HT1080 (cell line): ENCODE data around the gene FOXF1. TPM values are rescaled to one million over a fixed set of nuclear protein-coding genes. Genes with fewer than 3 reads are reported as not detected.

Experiments used
- DNase-seq: peaks from one replicate; pipeline ENCODE4 v3.0.0-alpha.2; 2015; ENCODE audit warnings: low read depth
- total RNA-seq: library from RNA; depleted of rRNA; stranded (reverse); fragments of >200 nt; shearing (Covaris generic); gene quantifications from 2 replicates; pipeline ENCODE4 v1.2.3, GENCODE V29; 2014

The FOXF1 gene
- total RNA-seq, 1 experiment from 2014 or later = 0.10 TPM

DNA sequence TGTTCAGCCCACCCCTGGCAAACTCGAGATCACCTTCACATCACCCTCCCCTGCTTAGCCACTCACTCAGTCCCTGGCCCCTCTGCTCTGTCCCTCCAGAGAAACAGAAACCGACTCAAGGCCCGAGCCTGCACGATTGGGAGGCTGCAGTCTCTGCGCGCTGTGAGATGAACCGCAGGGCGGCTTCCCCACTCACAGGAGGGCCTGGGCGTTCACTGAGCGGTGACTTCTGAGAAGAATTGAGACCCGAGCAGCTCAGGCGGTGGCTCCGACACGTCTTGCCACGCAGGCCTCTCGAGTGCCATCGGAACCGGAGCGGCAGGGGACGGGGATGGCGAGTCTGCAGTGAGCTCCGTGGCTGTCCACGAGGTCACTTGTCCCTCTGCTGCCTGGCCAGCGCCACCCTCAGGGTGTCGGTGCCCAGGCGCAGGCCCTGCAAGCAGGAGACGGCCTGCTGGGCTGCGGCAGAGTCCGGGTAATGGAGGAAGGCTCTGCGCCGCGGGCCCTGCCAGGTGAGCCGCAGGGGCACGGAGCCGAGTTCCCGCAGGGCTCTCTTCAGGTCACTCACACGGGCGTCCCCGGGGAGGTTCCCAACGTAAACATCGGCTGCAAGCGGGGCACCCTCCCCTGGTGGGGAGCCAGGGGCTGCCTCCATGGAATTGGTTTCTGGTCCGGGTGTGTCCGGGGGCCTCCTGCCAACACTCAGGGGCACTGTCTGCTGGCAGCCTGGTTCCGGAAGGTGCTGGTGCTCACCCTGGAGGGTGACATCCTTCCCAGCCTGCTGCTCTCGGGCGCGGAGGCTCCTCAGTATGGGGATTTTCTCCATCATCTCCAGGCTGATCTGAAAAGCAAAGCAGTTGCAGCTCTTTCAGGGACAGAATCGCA, 21.6 kb downstream of the FOXF1 start:
- DNase-seq = no peak

DNA sequence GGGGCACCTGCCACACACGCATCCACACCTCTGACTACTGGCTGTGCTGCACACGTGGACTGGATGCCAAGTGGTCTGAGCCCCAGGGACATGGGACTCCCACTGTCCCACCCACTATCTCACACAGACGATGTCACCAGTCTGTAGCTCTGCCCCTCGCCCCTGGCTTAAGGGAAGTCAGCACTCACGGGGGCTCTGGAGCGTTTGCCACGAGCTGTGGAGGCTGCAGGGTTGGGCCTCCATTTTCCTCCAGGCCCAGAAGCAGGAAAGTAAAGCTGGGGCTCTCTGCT, 22.1 kb downstream of the FOXF1 start:
- no peak for DNase-seq

- no peak for DNase-seq
Observed at GRCh38 chr16:86533076-86533475, 22.7 kb downstream of the FOXF1 start.

- DNase-seq = no peak
Observed at GRCh38 chr16:86533767-86534351, 23.5 kb downstream of the FOXF1 start.

GRCh38 chr16:86534779-86535615, 24.7 kb downstream of the FOXF1 start:
- no peak for DNase-seq

- no peak for DNase-seq
Observed at GRCh38 chr16:86536621-86537020, 26.3 kb downstream of the FOXF1 start.

GRCh38 chr16:86537486-86537885, 27.2 kb downstream of the FOXF1 start:
- no peak for DNase-seq

DNA sequence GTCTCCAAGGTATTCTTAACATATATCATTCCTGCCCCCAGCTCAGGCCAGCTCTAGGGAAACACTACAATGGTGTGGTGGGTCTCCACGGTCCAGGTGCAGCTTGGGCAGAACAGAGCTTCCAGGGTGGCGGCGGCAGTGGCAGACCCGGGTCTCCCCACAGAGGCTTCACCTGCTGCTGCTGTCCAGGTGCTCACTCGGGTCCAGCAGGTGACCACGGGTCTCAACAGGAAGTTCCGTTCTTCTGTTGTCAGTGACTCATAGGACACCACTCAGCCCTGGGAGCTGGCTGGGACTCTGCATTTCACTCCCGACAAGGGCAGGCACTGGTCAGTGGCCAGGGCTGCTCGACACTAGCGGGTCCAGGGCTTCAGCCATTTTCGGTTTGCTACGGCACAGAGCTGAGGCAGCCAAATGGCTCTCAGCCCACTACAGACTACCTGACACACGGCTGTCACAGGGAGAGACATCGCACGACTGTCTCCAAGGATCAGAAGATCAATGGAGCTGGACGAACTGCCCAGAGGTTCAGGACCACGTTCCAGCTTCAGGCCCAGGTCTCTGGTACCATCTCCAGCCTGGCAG, 28.0 kb downstream of the FOXF1 start:
- no peak for DNase-seq

GRCh38 chr16:86540894-86541293, 30.6 kb downstream of the FOXF1 start:
- DNase-seq = no peak

GRCh38 chr16:86541560-86541959, 31.2 kb downstream of the FOXF1 start:
- DNase-seq = no peak

DNA sequence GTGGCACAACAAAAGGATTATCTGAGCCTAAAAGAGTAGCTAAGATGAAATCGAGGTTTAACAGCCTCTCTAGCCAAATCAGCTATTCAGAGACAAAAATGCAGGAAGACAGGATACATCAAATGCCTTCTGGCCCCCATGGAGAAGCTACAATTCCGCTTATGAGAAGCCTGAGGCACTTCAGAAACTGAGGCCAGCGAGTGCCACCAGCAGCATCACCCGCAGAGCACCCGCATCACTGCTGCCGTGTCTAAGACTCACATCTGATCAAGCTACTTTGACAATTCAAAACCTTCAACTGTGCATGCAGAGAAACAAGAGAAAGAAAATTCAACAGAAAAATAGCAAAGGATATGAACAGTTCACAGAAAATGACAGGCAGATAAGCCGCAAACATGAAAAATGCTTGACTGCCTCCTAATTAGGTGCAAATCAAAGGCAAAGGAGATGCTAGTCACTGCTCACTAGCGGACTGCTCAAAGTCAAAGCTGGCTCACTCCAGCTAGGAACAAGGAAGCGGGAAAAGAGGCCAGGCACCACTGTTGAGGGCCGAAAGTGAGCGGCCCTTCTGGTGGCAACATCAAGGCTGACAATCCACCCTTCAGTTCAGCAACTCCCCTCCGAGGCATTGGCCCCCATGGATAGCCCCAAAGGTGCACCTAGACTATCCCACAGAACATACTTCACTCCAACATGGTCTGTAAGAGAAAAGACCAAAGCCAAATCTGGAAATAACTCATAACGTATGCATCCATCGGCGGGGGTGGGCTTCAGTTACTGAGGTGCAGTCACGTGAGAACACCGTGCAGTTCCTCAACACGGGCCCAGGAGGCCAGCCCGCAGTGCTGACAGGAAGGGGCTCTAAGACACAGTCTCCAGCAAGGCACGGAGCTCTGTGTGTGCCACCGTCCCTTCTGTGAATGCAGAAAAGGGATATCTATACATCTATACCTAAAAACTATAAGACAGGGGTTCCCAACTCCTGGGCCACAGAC, 32.7 kb downstream of the FOXF1 start:
- DNase-seq = no peak

DNA sequence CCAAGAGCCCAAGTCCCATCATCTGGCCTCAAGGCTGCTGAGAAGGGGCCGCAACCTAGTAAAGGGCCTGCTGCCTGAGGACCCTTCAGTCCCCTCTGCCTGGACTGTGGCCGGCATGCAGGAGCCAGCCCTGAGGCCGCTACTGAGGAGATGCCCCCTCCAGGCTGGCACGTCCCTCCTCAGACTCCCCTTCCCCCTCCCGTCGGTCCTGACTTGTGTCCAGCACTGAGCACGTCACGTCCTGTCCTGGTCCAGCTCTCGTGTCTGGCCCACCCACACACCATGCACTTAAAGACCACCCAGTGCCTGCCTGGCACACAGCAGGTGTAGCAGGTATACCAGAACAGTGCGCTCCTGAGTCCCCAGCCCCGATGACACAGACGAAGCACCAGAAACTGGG, 35.2 kb downstream of the FOXF1 start:
- DNase-seq = no peak

GRCh38 chr16:86545954-86546637, 35.8 kb downstream of the FOXF1 start:
- DNase-seq = no peak

GRCh38 chr16:86546638-86547013, 36.3 kb downstream of the FOXF1 start:
- DNase-seq = no peak

DNA sequence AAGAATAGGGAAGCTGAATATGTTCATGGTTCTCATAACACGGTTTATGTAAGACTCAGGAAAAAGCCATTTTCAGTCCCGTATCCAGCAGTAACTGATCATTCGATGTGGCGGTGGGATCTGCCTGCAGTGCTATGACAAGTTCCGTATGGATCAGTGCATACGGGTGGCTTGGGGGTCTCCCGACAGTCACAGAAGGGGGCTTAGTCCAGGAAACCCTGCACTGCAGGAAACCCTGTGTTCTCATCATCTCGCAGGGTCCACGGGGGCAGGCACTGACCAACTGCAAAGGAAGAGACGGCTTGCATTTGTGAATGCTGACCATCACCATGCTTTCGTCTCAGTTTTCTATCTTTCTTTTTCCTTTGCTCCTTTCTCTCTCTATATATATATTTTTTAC, 37.0 kb downstream of the FOXF1 start:
- no peak for DNase-seq

GRCh38 chr16:86549076-86549892, 39.0 kb downstream of the FOXF1 start:
- no peak for DNase-seq

GRCh38 chr16:86549893-86550190, 39.5 kb downstream of the FOXF1 start:
- no peak for DNase-seq

DNA sequence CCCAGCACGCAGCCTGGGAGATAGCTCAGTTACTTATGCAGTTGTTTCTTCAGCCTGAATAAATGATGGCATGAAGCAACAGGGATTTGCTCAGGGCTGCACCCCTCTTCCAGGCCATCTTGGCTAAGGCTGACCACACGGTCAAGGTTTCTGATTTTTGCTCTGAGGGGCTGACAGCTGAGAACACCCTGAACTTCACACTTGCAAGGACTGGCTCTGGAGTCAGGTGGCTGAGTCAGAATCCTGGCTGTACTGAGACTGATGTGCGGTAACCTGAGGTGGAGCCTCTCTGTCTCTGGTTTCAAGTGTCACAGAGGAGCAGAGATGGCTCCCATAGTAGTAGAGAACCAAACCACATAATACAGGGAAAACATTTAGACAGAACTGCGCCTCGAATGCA, 40.0 kb downstream of the FOXF1 start:
- no peak for DNase-seq

- DNase-seq = no peak
Observed at GRCh38 chr16:86553356-86553755, 43.0 kb downstream of the FOXF1 start.

GRCh38 chr16:86554599-86554916, 44.2 kb downstream of the FOXF1 start:
- DNase-seq = no peak
